Measurements from ENCODE around the gene ADCYAP1. TPM values are rescaled to one million over a fixed set of nuclear protein-coding genes. Genes with fewer than 3 reads are reported as not detected.

ADCYAP1 gene
- polyA plus RNA-seq, 1 donor (not counting 4 experiments of a cell fraction or from before 2014, with no cell fraction given) = not detected

GRCh38 chr18:941331-941730, 36.7 kb downstream of the ADCYAP1 start:
- H3K79me2 ChIP-seq (ENCODE audit: control insufficient read depth, insufficient read depth, low read length) = no peaks in the 10 kb centered on the region
- no peak for FAIRE-seq

GRCh38 chr18:944440-944839, 39.8 kb downstream of the ADCYAP1 start:
- dilution Hi-C loops (cut with MboI; ENCODE audit: extremely low pct_ligation_motif_present, low sequenced_read_pairs) = no loop called here

More at GRCh38 chr18:941331-941730, 36.7 kb downstream of the ADCYAP1 start:
- Histone ChIP-seq H2AFZ (ENCODE audit: control insufficient read depth, low read length) (no peak overlapping the region), H3K9ac (ENCODE audit: control insufficient read depth, extremely low read depth, insufficient read depth, low read length) (no peak overlapping the region), H3K4me3 (ENCODE audit: control insufficient read depth in 2 of 3, extremely low read depth in 1 of 3, insufficient read depth in 2 of 3, low read depth in 1 of 3, low read length in 3 of 3) (no peak overlapping the region), H4K20me1 (ENCODE audit: control insufficient read depth, extremely low read depth, insufficient read depth, low read length) (no peaks in the 10 kb centered on the region), H3K4me2 (ENCODE audit: control insufficient read depth, extremely low read depth, insufficient read depth, low read depth, low read length) (no peak overlapping the region), H3K4me1 (ENCODE audit: control insufficient read depth, extremely low read depth, insufficient read depth, low read length) (no peaks in the 10 kb centered on the region), H3K27ac (ENCODE audit: control insufficient read depth, insufficient read depth, low read length) (no peak overlapping the region), H3K9me1 (ENCODE audit: control insufficient read depth, extremely low read depth, insufficient read depth, low read length) (no peaks in the 10 kb centered on the region), H3K9me3 (ENCODE audit: control insufficient read depth, low read depth, low read length) (no peaks in the 10 kb centered on the region), H3K36me3 (ENCODE audit: control insufficient read depth in 2 of 2, extremely low read depth in 1 of 2, insufficient read depth in 2 of 2, low read length in 2 of 2) (no peaks in the 10 kb centered on the region), H3K27me3 (ENCODE audit: control insufficient read depth, extremely low read depth, insufficient read depth, low read length) (no peaks in the 10 kb centered on the region)
- dilution Hi-C loops (cut with MboI; ENCODE audit: extremely low pct_ligation_motif_present, low sequenced_read_pairs) = no loop called here
- no peak for TF ChIP-seq CTCF (optimal IDR thresholded peaks at IDR 0.05 in 1 of 3, IDR thresholded peaks at IDR 0.05 in 1 of 3, conservative IDR thresholded peaks at IDR 0.05 in 1 of 3; ENCODE audit: extremely low read depth in 1 of 3, insufficient read depth in 2 of 3, low read length in 3 of 3)
- TF ChIP-seq EZH2 (IDR thresholded peaks at IDR 0.05; ENCODE audit: low read length) = no peak
- no peak for DNase-seq (ENCODE audit: low read depth, low spot score)

More at GRCh38 chr18:944440-944839, 39.8 kb downstream of the ADCYAP1 start:
- Histone ChIP-seq H3K36me3 (ENCODE audit: control insufficient read depth in 2 of 2, extremely low read depth in 1 of 2, insufficient read depth in 2 of 2, low read length in 2 of 2) (no peaks in the 10 kb centered on the region), H3K79me2 (ENCODE audit: control insufficient read depth, insufficient read depth, low read length) (no peaks in the 10 kb centered on the region), H3K9ac (ENCODE audit: control insufficient read depth, extremely low read depth, insufficient read depth, low read length) (no peak overlapping the region), H3K4me2 (ENCODE audit: control insufficient read depth, extremely low read depth, insufficient read depth, low read depth, low read length) (no peak overlapping the region), H3K4me3 (ENCODE audit: control insufficient read depth in 2 of 3, extremely low read depth in 1 of 3, insufficient read depth in 2 of 3, low read depth in 1 of 3, low read length in 3 of 3) (no peak overlapping the region), H3K4me1 (ENCODE audit: control insufficient read depth, extremely low read depth, insufficient read depth, low read length) (no peaks in the 10 kb centered on the region), H3K27ac (ENCODE audit: control insufficient read depth, insufficient read depth, low read length) (no peak overlapping the region), H4K20me1 (ENCODE audit: control insufficient read depth, extremely low read depth, insufficient read depth, low read length) (no peaks in the 10 kb centered on the region), H3K27me3 (ENCODE audit: control insufficient read depth, extremely low read depth, insufficient read depth, low read length) (no peaks in the 10 kb centered on the region), H3K9me3 (ENCODE audit: control insufficient read depth, low read depth, low read length) (no peaks in the 10 kb centered on the region), H3K9me1 (ENCODE audit: control insufficient read depth, extremely low read depth, insufficient read depth, low read length) (no peaks in the 10 kb centered on the region), H2AFZ (ENCODE audit: control insufficient read depth, low read length) (no peak overlapping the region)
- TF ChIP-seq EZH2 (IDR thresholded peaks at IDR 0.05; ENCODE audit: low read length) (no peak), CTCF (optimal IDR thresholded peaks at IDR 0.05 in 1 of 3, IDR thresholded peaks at IDR 0.05 in 1 of 3, conservative IDR thresholded peaks at IDR 0.05 in 1 of 3; ENCODE audit: extremely low read depth in 1 of 3, insufficient read depth in 2 of 3, low read length in 3 of 3) (no peak)
- DNase-seq (ENCODE audit: low read depth, low spot score) = no peak
- no peak for FAIRE-seq

All from keratinocyte (primary cell).